GM18951 (cell line): ENCODE results near the gene CLPX.
A peak's percentile ranks its signal among the peaks of the same experiment; 100 is the strongest.
"Not testable (repeated sequence)": the region's sequence is repeated elsewhere in the genome, so short reads cannot be mapped to it uniquely, and the experiment has no call there.

Experiments
- POLR2A ChIP-seq: IDR thresholded peaks from 4 replicates; pipeline ENCODE4 v1.6.1; 2011; ENCODE audit warnings: mild to moderate bottlenecking; ENCODE audit not compliant: insufficient read length, insufficient read depth; ENCODE audit errors: extremely low read depth
- in situ Hi-C: fragments of 300-500 bp; cut with MboI; formaldehyde crosslinking; loops from one replicate; pipeline ENCODE4 v1.12.0; 2022; ENCODE audit warnings: low sequenced_read_pairs, mixed read lengths, inconsistent platforms; ENCODE audit not compliant: unreplicated experiment

Gene CLPX

GRCh38 chr15:65184868-65185717, at the start of gene CLPX:
Gene CLPX (minus strand): TSS chr15:65185342. CDS start chr15:65185153, 189 bp downstream.
- TF ChIP-seq POLR2A, result peak; percentile 68
- in situ Hi-C loops, result no loop called here

GRCh38 chr15:65233696-65234095, 48.6 kb upstream of the CLPX start:
- no peak for TF ChIP-seq POLR2A
- in situ Hi-C loops, result no loop called here

DNA sequence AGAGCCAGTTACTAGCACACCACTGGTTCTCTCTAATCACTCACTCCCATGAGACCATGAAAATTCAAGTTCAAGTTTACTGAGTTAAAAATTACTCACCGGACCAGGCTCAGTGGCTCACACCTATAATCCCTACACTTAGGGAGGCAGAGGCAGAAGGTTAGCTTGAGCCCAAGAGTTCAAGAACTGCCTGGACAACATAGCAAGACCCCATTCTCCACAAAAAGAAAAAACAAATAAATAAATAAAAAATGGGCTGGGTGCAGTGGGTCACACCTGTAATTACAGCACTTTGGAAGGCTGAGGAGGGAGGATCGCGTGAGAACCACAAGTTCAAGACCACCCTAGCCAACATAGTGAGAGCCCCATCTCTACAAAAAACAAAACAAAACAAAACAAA, 47.4 kb upstream of the CLPX start:
- no peak for TF ChIP-seq POLR2A
- in situ Hi-C loops, result no loop called here

DNA sequence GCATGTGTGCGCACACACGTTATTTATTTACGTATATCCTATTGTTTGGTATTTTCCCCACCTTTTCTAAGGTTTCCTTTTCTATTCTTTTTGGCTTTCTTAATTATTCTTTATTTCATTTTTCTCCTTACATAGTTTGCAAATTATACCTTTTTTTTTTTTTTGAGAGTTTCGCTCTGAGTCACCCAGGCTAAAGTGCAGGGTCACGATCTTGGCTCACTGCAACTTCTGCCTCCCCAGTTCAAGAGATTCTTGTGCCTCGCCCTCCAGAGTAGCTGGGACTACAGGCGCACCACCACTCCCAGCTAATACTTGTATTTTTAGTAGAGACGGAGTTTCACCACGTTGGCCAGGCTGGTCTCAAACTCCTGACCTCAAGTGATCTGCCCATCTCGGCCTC, 46.2 kb upstream of the CLPX start:
- in situ Hi-C loops, result no loop called here
- no peak for TF ChIP-seq POLR2A

- in situ Hi-C loops, result not testable (repeated sequence)
Measured at GRCh38 chr15:65226901-65227300, 41.8 kb upstream of the CLPX start.

DNA sequence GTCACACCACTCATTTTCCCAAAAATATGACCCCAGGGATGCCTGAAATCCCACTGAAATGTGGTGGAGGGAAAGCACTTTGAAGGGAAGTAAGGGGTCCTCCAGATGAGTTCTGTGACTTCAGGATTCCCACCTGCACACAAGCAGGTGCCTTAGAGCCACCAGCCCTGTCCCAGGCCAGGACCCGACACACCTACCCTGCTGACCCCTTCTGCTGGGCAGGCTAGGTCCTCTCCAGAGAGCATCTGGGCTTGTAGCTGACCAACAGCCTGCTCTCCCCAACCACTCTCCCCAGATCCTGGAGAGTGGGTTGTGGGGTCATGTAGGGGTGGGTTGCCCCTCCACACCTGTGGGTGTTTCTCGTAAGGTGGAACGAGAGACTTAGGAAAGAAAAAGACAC, 41.1 kb upstream of the CLPX start:
- no peak for TF ChIP-seq POLR2A
- in situ Hi-C loops, result no loop called here

- in situ Hi-C loops, result no loop called here
- TF ChIP-seq POLR2A, result no peak
Measured at GRCh38 chr15:65223996-65224395, 38.9 kb upstream of the CLPX start.

- TF ChIP-seq POLR2A, result no peak
- in situ Hi-C loops, result no loop called here
Measured at GRCh38 chr15:65222891-65223290, 37.7 kb upstream of the CLPX start.

DNA sequence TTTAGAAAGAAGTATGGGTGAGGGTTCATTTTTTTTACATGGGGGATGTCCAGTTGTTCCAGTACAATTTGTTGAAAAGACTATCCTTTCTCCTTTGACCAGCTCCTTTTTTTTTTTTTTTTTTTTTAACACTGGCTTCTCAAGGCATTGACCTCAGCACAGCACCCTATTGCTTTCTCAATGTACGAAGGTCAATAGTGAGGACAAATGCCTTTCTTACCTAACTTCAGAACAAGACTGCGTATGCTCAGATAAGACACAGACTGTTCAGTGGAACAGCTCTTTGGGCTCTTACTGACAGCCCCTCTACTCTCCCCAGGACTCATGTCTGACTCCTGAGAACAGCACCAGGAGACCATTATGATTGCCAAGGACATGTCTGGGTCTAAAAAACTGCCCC, 36.6 kb upstream of the CLPX start:
- TF ChIP-seq POLR2A, result no peak
- in situ Hi-C loops, result no loop called here

GRCh38 chr15:65219137-65219536, 34.0 kb upstream of the CLPX start:
- TF ChIP-seq POLR2A, result no peak
- in situ Hi-C loops, result no loop called here

- in situ Hi-C loops, result no loop called here
- TF ChIP-seq POLR2A, result no peak
Measured at GRCh38 chr15:65217526-65218482, 32.7 kb upstream of the CLPX start.

GRCh38 chr15:65215496-65215895, 30.4 kb upstream of the CLPX start:
- in situ Hi-C loops, result no loop called here

DNA sequence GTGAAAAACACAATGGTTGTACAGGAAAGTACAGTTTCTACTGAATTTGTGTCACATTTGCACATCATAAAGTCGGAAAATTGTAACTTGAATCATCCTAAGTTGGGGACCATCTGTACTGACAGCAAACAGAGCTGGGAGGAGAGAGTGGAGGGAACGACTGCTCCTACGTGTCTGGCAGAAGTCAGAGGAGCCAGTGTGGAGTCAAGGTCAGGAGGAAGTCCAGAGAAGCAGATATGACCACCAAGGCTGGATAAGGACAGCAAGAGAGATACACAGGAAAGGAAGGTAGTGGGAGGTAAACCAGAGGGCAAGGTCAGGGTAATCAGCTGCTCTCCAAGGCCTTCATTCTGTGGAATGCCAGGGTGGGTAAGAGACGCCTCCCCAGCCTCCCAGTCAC, 28.9 kb upstream of the CLPX start:
- TF ChIP-seq POLR2A, result no peak

More at GRCh38 chr15:65215496-65215895, 30.4 kb upstream of the CLPX start:
- no peak for TF ChIP-seq POLR2A

More for the DNA sequence above, 28.9 kb upstream of the CLPX start:
- in situ Hi-C loops, result no loop called here
